SK-N-MC (cell line): ENCODE data around the gene LCN10.

Experiments
- DNase-seq: peaks from one replicate; pipeline ENCODE4 v3.0.0-alpha.2; 2011; ENCODE audit warnings: low read depth, low spot score
- H3K27ac ChIP-seq: fragments of 200-600 bp; sonication (generic); 2 replicates; pipeline ENCODE4 v1.5.1; 2016; ENCODE audit warnings: mixed run types
- H3K36me3 ChIP-seq: fragments of 200-600 bp; sonication (generic); 2 replicates; pipeline ENCODE4 v1.6.1; 2017; ENCODE audit warnings: antibody characterized with exemption, low read length, mixed read lengths; ENCODE audit not compliant: insufficient read depth
- H3K4me3 ChIP-seq: fragments of 200-600 bp; sonication (generic); 2 replicates; pipeline ENCODE4 v1.5.1; 2016
- H3K9ac ChIP-seq: fragments of 200-600 bp; sonication (generic); 2 replicates; pipeline ENCODE4 v1.8.0; 2017; ENCODE audit warnings: mixed run types, mixed read lengths; ENCODE audit not compliant: insufficient read length
- H3K9me3 ChIP-seq: fragments of 200-600 bp; sonication (generic); 2 replicates; pipeline ENCODE4 v1.6.1; 2017; ENCODE audit warnings: low read depth, mild to moderate bottlenecking, antibody characterized with exemption, low read length, moderate library complexity, mixed read lengths
- EZH2 ChIP-seq: fragments of 200-600 bp; sonication (generic); IDR thresholded peaks from one replicate; pipeline ENCODE4 v1.6.1; 2017; ENCODE audit warnings: antibody characterized with exemption
- FOXP2 ChIP-seq: optimal IDR thresholded peaks from 2 replicates; pipeline ENCODE3; 2011; ENCODE audit warnings: mild to moderate bottlenecking, moderate library complexity; ENCODE audit not compliant: insufficient read depth; ENCODE audit errors: extremely low read length, control extremely low read depth
- POLR2AphosphoS5 ChIP-seq: IDR thresholded peaks from 2 replicates; pipeline ENCODE4 v1.6.1; 2012; ENCODE audit warnings: mild to moderate bottlenecking, low read depth, low read length, borderline replicate concordance

Gene LCN10

GRCh38 chr9:136738960-136739359 lies 3.8 kb downstream of the LCN10 start:
- H3K36me3 ChIP-seq = no peaks in the 10 kb centered on the region
- TF ChIP-seq FOXP2 (no peak), POLR2AphosphoS5 (no peak), EZH2 (no peak)
- H3K4me3 ChIP-seq = no peak overlapping the region
- H3K27ac ChIP-seq = no peak overlapping the region
- DNase-seq = no peak
- no peak overlapping the region for H3K9ac ChIP-seq
- H3K9me3 ChIP-seq = no peaks in the 10 kb centered on the region

GRCh38 chr9:136735812-136736480 lies 6.8 kb downstream of the LCN10 start:
- no peak for DNase-seq
- H3K36me3 ChIP-seq = no peaks in the 10 kb centered on the region

DNA sequence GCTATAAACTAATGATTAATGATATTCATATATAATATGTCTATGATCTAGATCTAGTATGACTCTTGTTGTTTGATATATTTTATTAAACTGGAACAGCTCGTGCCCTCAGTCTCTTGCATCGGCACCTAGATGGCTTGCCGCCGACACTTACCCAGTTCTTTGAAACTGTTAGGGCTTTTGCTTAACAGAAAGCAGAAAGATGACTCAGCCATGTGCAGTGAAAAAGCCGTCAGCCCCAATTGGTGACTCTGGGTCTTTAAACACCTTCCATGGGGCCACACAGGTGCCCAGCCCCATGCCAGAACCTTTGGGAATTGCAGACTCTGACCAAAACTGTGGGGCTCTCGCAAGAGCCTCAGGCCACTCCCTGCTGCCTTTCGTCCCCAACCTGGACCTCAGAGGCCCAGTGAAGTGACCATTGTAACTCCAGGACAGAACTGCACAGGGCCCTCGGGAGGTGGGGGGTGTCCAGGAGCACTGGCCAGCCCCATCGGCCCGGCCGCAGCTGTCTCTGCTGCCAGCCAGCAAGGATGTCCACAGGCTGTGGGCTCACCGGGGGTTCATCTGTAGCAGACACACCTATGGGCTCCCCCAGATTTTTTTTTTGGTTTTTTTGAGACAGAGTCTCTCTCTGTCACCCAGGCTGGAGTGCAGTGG lies 7.8 kb downstream of the LCN10 start:
- Histone ChIP-seq H3K9me3 (no peaks in the 10 kb centered on the region), H3K4me3 (no peak overlapping the region), H3K36me3 (no peaks in the 10 kb centered on the region), H3K9ac (no peak overlapping the region), H3K27ac (no peak overlapping the region)
- DNase-seq = no peak
- no peak for TF ChIP-seq FOXP2
- no peak for TF ChIP-seq POLR2AphosphoS5
- no peak for TF ChIP-seq EZH2

More at GRCh38 chr9:136735812-136736480, 6.8 kb downstream of the LCN10 start:
- Histone ChIP-seq H3K4me3 (no peak overlapping the region), H3K9ac (no peak overlapping the region), H3K27ac (no peak overlapping the region), H3K9me3 (no peaks in the 10 kb centered on the region)
- TF ChIP-seq POLR2AphosphoS5 (no peak), FOXP2 (no peak), EZH2 (no peak)

- Histone ChIP-seq H3K36me3 (no peaks in the 10 kb centered on the region), H3K9ac (no peak overlapping the region), H3K27ac (no peak overlapping the region), H3K4me3 (no peak overlapping the region), H3K9me3 (no peaks in the 10 kb centered on the region)
- TF ChIP-seq FOXP2 (no peak), POLR2AphosphoS5 (no peak)
- no peak for DNase-seq
Measured at GRCh38 chr9:136733611-136734010, 9.1 kb downstream of the LCN10 start.

DNA sequence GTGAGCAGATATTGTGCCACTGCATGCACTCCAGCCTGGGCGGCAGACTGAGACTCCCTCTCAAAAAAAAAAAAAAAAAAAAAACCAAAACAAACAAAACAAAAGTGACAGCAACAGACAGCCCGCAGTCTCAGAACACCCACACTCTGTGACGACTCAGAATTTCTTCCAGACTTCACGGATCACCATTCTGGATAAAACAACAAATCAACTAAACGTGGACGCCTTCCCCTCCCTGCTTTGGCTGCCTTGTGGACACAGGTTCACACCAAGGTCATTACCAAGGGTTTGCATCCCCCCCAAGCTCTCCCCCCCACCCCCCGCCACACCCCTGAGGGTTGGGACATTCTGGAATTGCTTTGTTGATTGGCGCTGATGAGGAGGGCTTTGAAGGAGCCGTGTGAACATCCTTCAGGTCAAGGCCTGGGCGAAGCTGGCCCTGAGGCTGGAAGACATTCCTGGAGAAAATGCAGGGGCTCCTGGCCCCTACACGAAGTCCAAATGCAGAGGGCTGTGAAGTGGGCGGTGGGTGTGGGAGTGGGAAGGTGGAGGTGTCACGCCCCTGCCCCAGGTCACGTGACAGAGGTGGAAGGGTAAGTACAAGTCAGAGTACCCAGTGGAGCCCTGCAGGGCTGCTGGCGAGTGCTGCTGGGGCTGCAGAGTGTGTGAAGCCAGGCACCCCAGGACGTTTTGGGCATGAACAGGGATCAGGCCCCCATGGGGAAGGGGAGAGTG lies 10.1 kb downstream of the LCN10 start:
- no peak overlapping the region for H3K27ac ChIP-seq

GRCh38 chr9:136729926-136730325 lies 12.8 kb downstream of the LCN10 start:
- H3K9ac ChIP-seq = peak overlapping the region; percentile 98

More for the DNA sequence above, 10.1 kb downstream of the LCN10 start:
- no peaks in the 10 kb centered on the region for H3K36me3 ChIP-seq
- H3K9ac ChIP-seq = no peak overlapping the region
- DNase-seq = no peak
- no peak overlapping the region for H3K4me3 ChIP-seq
- TF ChIP-seq POLR2AphosphoS5 = no peak
- no peak for TF ChIP-seq EZH2
- TF ChIP-seq FOXP2 = no peak
- H3K9me3 ChIP-seq = no peaks in the 10 kb centered on the region

DNA sequence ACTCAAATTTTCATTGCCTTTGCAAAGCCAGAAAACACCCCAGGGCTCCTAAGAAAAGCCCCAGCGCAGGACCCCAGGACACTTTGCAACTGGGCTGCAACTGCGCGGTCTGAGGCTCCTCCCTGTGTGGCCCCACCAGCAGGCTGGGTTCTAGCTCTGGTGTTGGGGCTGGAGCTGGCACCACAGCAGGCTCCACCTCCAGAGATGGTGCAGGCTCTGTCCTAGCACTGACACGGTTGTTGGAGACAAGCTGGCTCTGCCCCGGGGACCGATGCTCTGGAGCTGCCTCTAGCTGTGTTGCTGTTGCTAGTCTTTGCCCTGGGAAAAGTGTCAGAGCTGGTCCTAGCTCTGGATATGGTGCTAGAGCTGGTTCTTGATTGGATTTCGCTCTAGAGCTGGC lies 13.6 kb downstream of the LCN10 start:
- Histone ChIP-seq H3K27ac (peak overlapping the region; percentile 74; the same call in 1 of the 2 replicates), H3K9ac (peak overlapping the region; percentile 98)
- TF ChIP-seq FOXP2 = no peak
- TF ChIP-seq POLR2AphosphoS5 = 0 out of 2 replicates have a peak, but pooled peaks have one; percentile 42

More at GRCh38 chr9:136729926-136730325, 12.8 kb downstream of the LCN10 start:
- no peak overlapping the region for H3K27ac ChIP-seq
- H3K9me3 ChIP-seq = no peaks in the 10 kb centered on the region
- H3K4me3 ChIP-seq = peak overlapping the region; percentile 82; the same call in 1 of the 2 replicates
- TF ChIP-seq EZH2 = no peak
- no peak for TF ChIP-seq FOXP2
- TF ChIP-seq POLR2AphosphoS5 = no peak
- H3K36me3 ChIP-seq = peaks cover 21% of the 10 kb centered on the region
- DNase-seq = no peak

GRCh38 chr9:136728548-136729123 lies 14.1 kb downstream of the LCN10 start:
- H3K36me3 ChIP-seq = peaks cover 34% of the 10 kb centered on the region
- peak overlapping the region; percentile 82 for H3K4me3 ChIP-seq
- no peak for TF ChIP-seq FOXP2
- H3K9ac ChIP-seq = peak overlapping the region; percentile 98
- H3K27ac ChIP-seq = peak overlapping the region; percentile 74
- no peak for DNase-seq
- H3K9me3 ChIP-seq = no peaks in the 10 kb centered on the region

More for the DNA sequence above, 13.6 kb downstream of the LCN10 start:
- peak overlapping the region; percentile 82 for H3K4me3 ChIP-seq
- H3K9me3 ChIP-seq = no peaks in the 10 kb centered on the region
- DNase-seq = no peak
- peaks cover 29% of the 10 kb centered on the region for H3K36me3 ChIP-seq
